GM21526 (cell line): Measurements from ENCODE around the gene TMF1.
A peak's percentile ranks its signal among the peaks of the same experiment; 100 is the strongest.

Source experiments
- ATAC-seq: cut with Tn5 transposase; IDR thresholded peaks from one replicate; pipeline ENCODE4 v1.9.1; 2021; ENCODE audit warnings: moderate library complexity; ENCODE audit not compliant: unreplicated experiment, low FRiP score

Gene TMF1

GRCh38 chr3:69051756-69052471 is at the start of gene TMF1:
TSS of gene TMF1 (minus strand) at chr3:69052333. CDS start at chr3:69052086, 247 bp downstream.
- peak; percentile 94 for ATAC-seq

GRCh38 chr3:69099576-69099975 is 47.4 kb upstream of the TMF1 start:
- no peak for ATAC-seq

GRCh38 chr3:69097407-69098086 is 45.4 kb upstream of the TMF1 start:
- ATAC-seq, result no peak

- no peak for ATAC-seq
These were observed 44.2 kb upstream of the TMF1 start for GRCh38 chr3:69096299-69096698.

- no peak for ATAC-seq
These were observed 43.5 kb upstream of the TMF1 start for GRCh38 chr3:69095636-69096035.

- ATAC-seq, result no peak
These were observed 42.5 kb upstream of the TMF1 start for GRCh38 chr3:69094467-69095205.

- peak; percentile 71 for ATAC-seq
These were observed 39.9 kb upstream of the TMF1 start for GRCh38 chr3:69092030-69092516.

GRCh38 chr3:69091389-69092029 is 39.4 kb upstream of the TMF1 start:
- no peak for ATAC-seq

- no peak for ATAC-seq
These were observed 37.9 kb upstream of the TMF1 start for GRCh38 chr3:69090021-69090420.

GRCh38 chr3:69088063-69088462 is 35.9 kb upstream of the TMF1 start:
- ATAC-seq, result peak; percentile 18

GRCh38 chr3:69087030-69087791 is 35.1 kb upstream of the TMF1 start:
- no peak for ATAC-seq

GRCh38 chr3:69085833-69086722 is 33.9 kb upstream of the TMF1 start:
- ATAC-seq, result no peak

- peak; percentile 0 for ATAC-seq
These were observed 33.2 kb upstream of the TMF1 start for GRCh38 chr3:69085168-69085832.

- peak; percentile 49 for ATAC-seq
These were observed 32.4 kb upstream of the TMF1 start, which contains the start of gene ARL6IP5 for GRCh38 chr3:69084326-69085167. TSS of gene ARL6IP5 (plus strand) at chr3:69084937. CDS start at chr3:69085048, 111 bp downstream.

GRCh38 chr3:69082805-69083204 is 30.7 kb upstream of the TMF1 start:
- ATAC-seq, result peak; percentile 42

- no peak for ATAC-seq
These were observed 30.2 kb upstream of the TMF1 start for GRCh38 chr3:69082361-69082760.

GRCh38 chr3:69081583-69082262 is 29.6 kb upstream of the TMF1 start:
- no peak for ATAC-seq
